OCI-LY7 (cell line): Measurements from ENCODE around the gene LCN2. TPM values are rescaled to one million over a fixed set of nuclear protein-coding genes. Genes with fewer than 3 reads are reported as not detected.

Source experiments
- BruUV-seq: library from RNA; stranded (reverse); fragments of 400-500 nt; replicated peaks from 2 replicates; lab custom pipeline; 2021; lab: Mats Ljungman, UMichigan
- CTCF ChIA-PET: fragments of 300-600 bp; sonication (Branson Sonifier 250); formaldehyde crosslinking; loops from one replicate; lab custom pipeline; 2022; ENCODE audit warnings: antibody characterized with exemption; ENCODE audit not compliant: unreplicated experiment; lab: Charles Lee
- POLR2A ChIA-PET: fragments of 300-600 bp; sonication (Branson Sonifier 250); formaldehyde crosslinking; loops from one replicate; lab custom pipeline; 2022; ENCODE audit warnings: antibody characterized with exemption; lab: Charles Lee
- DNase-seq: peaks from one replicate; pipeline ENCODE4 v3.0.0-alpha.2; 2015; ENCODE audit warnings: low spot score
- H2AFZ ChIP-seq: fragments of 200-600 bp; sonication (generic), shearing (Covaris generic); 2 replicates; pipeline ENCODE4 v1.6.1; 2014; ENCODE audit warnings: mild to moderate bottlenecking, antibody characterized with exemption, low read length, moderate library complexity
- H3K27ac ChIP-seq: fragments of 200-600 bp; sonication (generic); 2 replicates; pipeline ENCODE4 v1.5.1; 2014; ENCODE audit warnings: mixed run types, low read depth, mild to moderate bottlenecking, moderate library complexity, low read length, inconsistent platforms; ENCODE audit not compliant: poor library complexity, severe bottlenecking
- H3K36me3 ChIP-seq: fragments of 200-600 bp; sonication (generic); 2 replicates; pipeline ENCODE4 v1.6.1; 2014; ENCODE audit warnings: mild to moderate bottlenecking, antibody characterized with exemption, low read length, moderate library complexity, mixed read lengths; ENCODE audit not compliant: insufficient read depth
- H3K4me1 ChIP-seq: fragments of 200-600 bp; sonication (generic); 2 replicates; pipeline ENCODE4 v1.5.1; 2014; ENCODE audit warnings: mild to moderate bottlenecking, low read length; ENCODE audit not compliant: insufficient read depth, poor library complexity, severe bottlenecking
- H3K4me2 ChIP-seq: fragments of 200-600 bp; sonication (generic); 2 replicates; pipeline ENCODE4 v1.6.1; 2014; ENCODE audit warnings: mild to moderate bottlenecking, low read length
- H3K4me3 ChIP-seq: fragments of 200-600 bp; sonication (generic); 2 replicates; pipeline ENCODE4 v1.5.1; 2014; ENCODE audit warnings: mild to moderate bottlenecking, low read depth, low read length; ENCODE audit not compliant: poor library complexity, severe bottlenecking
- H3K79me2 ChIP-seq: fragments of 200-600 bp; sonication (generic); 2 replicates; pipeline ENCODE4 v1.6.1; 2016; ENCODE audit warnings: low read depth, mild to moderate bottlenecking, low read length, moderate library complexity, mixed read lengths; ENCODE audit not compliant: insufficient read depth
- H3K9me2 ChIP-seq: fragments of 200-600 bp; sonication (generic); 2 replicates; pipeline ENCODE4 v1.6.1; 2016; ENCODE audit warnings: mild to moderate bottlenecking, low read length, mixed read lengths; ENCODE audit not compliant: insufficient read depth
- H3K9me3 ChIP-seq: fragments of 200-600 bp; sonication (generic); 2 replicates; pipeline ENCODE4 v1.6.1; 2014; ENCODE audit warnings: mild to moderate bottlenecking, mixed run types, low read length, mixed read lengths
- H4K20me1 ChIP-seq: fragments of 200-600 bp; sonication (generic); 2 replicates; pipeline ENCODE4 v1.6.1; 2014; ENCODE audit warnings: mild to moderate bottlenecking, antibody characterized with exemption, low read length, moderate library complexity, mixed read lengths; ENCODE audit not compliant: insufficient read depth
- CTCF ChIP-seq: fragments of 200-600 bp; sonication (generic); conservative IDR thresholded peaks from 2 replicates; pipeline ENCODE4 v1.5.1; 2014; ENCODE audit warnings: mild to moderate bottlenecking, antibody characterized with exemption, low read length, moderate library complexity, mixed read lengths
- EZH2phosphoT487 ChIP-seq: fragments of 200-600 bp; sonication (generic); IDR thresholded peaks from 2 replicates; pipeline ENCODE4 v1.6.1; 2018; ENCODE audit warnings: low read depth, borderline replicate concordance, mild to moderate bottlenecking, mixed run types, antibody characterized with exemption, low read length, moderate library complexity, mixed read lengths
- intact Hi-C: fragments of 100-400 bp; cut with micrococcal nuclease; formaldehyde crosslinking; loops from one replicate; pipeline ENCODE4 v1.10.0; 2022; ENCODE audit not compliant: unreplicated experiment
- total RNA-seq, 2 experiments: library from RNA; depleted of rRNA in 1 of 2; stranded (reverse); fragments of >200 nt in 1 of 2; shearing (Covaris generic) in 1 of 2; gene quantifications; 2 replicates each; pipeline ENCODE4 v1.2.3, GENCODE V29; 2014 to 2022

LCN2 gene
- total RNA-seq, 2 experiments from 2014 or later = not detected

GRCh38 chr9:128152133-128153059, 3.1 kb downstream of the LCN2 start:
- H3K4me2 ChIP-seq = no peak overlapping the region
- no peaks in the 10 kb centered on the region for H3K4me1 ChIP-seq
- DNase-seq = no peak
- no peak overlapping the region for H2AFZ ChIP-seq
- ChIA-PET CTCF (no interaction called here), POLR2A (no interaction called here)
- no peaks in the 10 kb centered on the region for H3K36me3 ChIP-seq
- H4K20me1 ChIP-seq = no peaks in the 10 kb centered on the region
- no peaks in the 10 kb centered on the region for H3K79me2 ChIP-seq
- no TSS peak for BruUV-seq
- no peak for TF ChIP-seq CTCF
- H3K27ac ChIP-seq = no peak overlapping the region
- H3K4me3 ChIP-seq = no peak overlapping the region
- no peaks in the 10 kb centered on the region for H3K9me3 ChIP-seq
- intact Hi-C loops = no loop called here
- no peaks in the 10 kb centered on the region for H3K9me2 ChIP-seq

GRCh38 chr9:128153060-128153946, 4.0 kb downstream of the LCN2 start:
- no peaks in the 10 kb centered on the region for H3K36me3 ChIP-seq
- no peak overlapping the region for H3K27ac ChIP-seq
- no peaks in the 10 kb centered on the region for H3K79me2 ChIP-seq
- ChIA-PET POLR2A (no interaction called here), CTCF (no interaction called here)
- intact Hi-C loops = no loop called here
- BruUV-seq = no TSS peak
- no peak overlapping the region for H3K4me3 ChIP-seq
- H3K4me1 ChIP-seq = no peaks in the 10 kb centered on the region
- no peaks in the 10 kb centered on the region for H3K9me3 ChIP-seq
- TF ChIP-seq CTCF = no peak
- TF ChIP-seq EZH2phosphoT487 = no peak
- no peak overlapping the region for H3K4me2 ChIP-seq
- H4K20me1 ChIP-seq = no peaks in the 10 kb centered on the region
- no peak overlapping the region for H2AFZ ChIP-seq
- no peaks in the 10 kb centered on the region for H3K9me2 ChIP-seq
- no peak for DNase-seq
